Progenitor cell of endocrine pancreas (in vitro differentiated cells): Measurements from ENCODE around the gene DFFB. TPM values are rescaled to one million over a fixed set of nuclear protein-coding genes. Genes with fewer than 3 reads are reported as not detected.

ENCODE experiments used
- DNase-seq: peaks from one replicate; pipeline ENCODE4 v3.0.0; 2021; ENCODE audit warnings: low spot score; ENCODE audit not compliant: unreplicated experiment
- H3K27ac Mint-ChIP-seq: 2 replicates; pipeline ENCODE4 v1.8.0; 2021; ENCODE audit warnings: mild to moderate bottlenecking, moderate library complexity, mixed read lengths
- H3K27me3 Mint-ChIP-seq: 2 replicates; pipeline ENCODE4 v1.8.0; 2021; ENCODE audit warnings: mixed read lengths
- H3K36me3 Mint-ChIP-seq: 2 replicates; pipeline ENCODE4 v1.8.0; 2022; ENCODE audit warnings: mixed read lengths; ENCODE audit not compliant: insufficient read depth
- H3K4me1 Mint-ChIP-seq: 2 replicates; pipeline ENCODE4 v1.8.0; 2021; ENCODE audit warnings: low read depth, mixed read lengths
- H3K4me3 Mint-ChIP-seq: 2 replicates; pipeline ENCODE4 v1.8.0; 2021; ENCODE audit warnings: low read depth, mild to moderate bottlenecking, moderate library complexity, mixed read lengths
- H3K9me3 Mint-ChIP-seq: 2 replicates; pipeline ENCODE4 v1.8.0; 2021; ENCODE audit warnings: low read depth, mixed read lengths
- CTCF ChIP-seq: fragments of 200-600 bp; sonication (generic); IDR thresholded peaks from one replicate; pipeline ENCODE4 v1.5.0; 2021; ENCODE audit warnings: antibody characterized with exemption, mild to moderate bottlenecking; ENCODE audit not compliant: unreplicated experiment
- total RNA-seq: library from RNA; stranded (reverse); gene quantifications from 2 replicates; pipeline ENCODE4 v1.2.1, GENCODE V29; 2021

The DFFB gene
- total RNA-seq, 1 donor from 2014 or later = 11.9 TPM

GRCh38 chr1:3909615-3910014 lies 52.3 kb downstream of the DFFB start:
- peaks cover 1% of the 10 kb centered on the region for H3K4me1 Mint-ChIP-seq
- DNase-seq = no peak
- H3K4me3 Mint-ChIP-seq = no peak overlapping the region
- TF ChIP-seq CTCF = no peak
- peaks cover 18% of the 10 kb centered on the region for H3K27me3 Mint-ChIP-seq
- H3K9me3 Mint-ChIP-seq = no peaks in the 10 kb centered on the region
- H3K36me3 Mint-ChIP-seq = no peaks in the 10 kb centered on the region
- H3K27ac Mint-ChIP-seq = no peak overlapping the region

GRCh38 chr1:3910049-3910731 lies 52.9 kb downstream of the DFFB start:
- DNase-seq = no peak
- Mint-ChIP-seq H3K4me3 (no peak overlapping the region), H3K27me3 (peaks cover 18% of the 10 kb centered on the region), H3K36me3 (no peaks in the 10 kb centered on the region), H3K27ac (no peak overlapping the region), H3K4me1 (peaks cover 1% of the 10 kb centered on the region), H3K9me3 (no peaks in the 10 kb centered on the region)
- TF ChIP-seq CTCF = no peak

GRCh38 chr1:3910857-3911845 lies 53.9 kb downstream of the DFFB start:
- no peaks in the 10 kb centered on the region for H3K9me3 Mint-ChIP-seq
- H3K36me3 Mint-ChIP-seq = no peaks in the 10 kb centered on the region
- peak overlapping the region; percentile 35 for H3K4me3 Mint-ChIP-seq
- peak; percentile 80 for DNase-seq
- no peak overlapping the region for H3K27ac Mint-ChIP-seq
- peaks cover 1% of the 10 kb centered on the region for H3K4me1 Mint-ChIP-seq
- TF ChIP-seq CTCF = peak; percentile 94
- H3K27me3 Mint-ChIP-seq = peaks cover 19% of the 10 kb centered on the region

- TF ChIP-seq CTCF = no peak
- Mint-ChIP-seq H3K36me3 (no peaks in the 10 kb centered on the region), H3K4me3 (no peak overlapping the region), H3K27me3 (peaks cover 21% of the 10 kb centered on the region), H3K4me1 (peaks cover 1% of the 10 kb centered on the region), H3K9me3 (no peaks in the 10 kb centered on the region), H3K27ac (no peak overlapping the region)
- DNase-seq = no peak
Observed at GRCh38 chr1:3911981-3912808, 54.9 kb downstream of the DFFB start.
